ENCODE measurements around the gene BRINP3.

The BRINP3 gene

GRCh38 chr1:190452272-190452848 is 25.3 kb downstream of the BRINP3 start:
- no peak for DNase-seq (ENCODE audit: low read depth in 2 of 2)

GRCh38 chr1:190444464-190444863 is 33.2 kb downstream of the BRINP3 start:
- DNase-seq (ENCODE audit: low read depth in 2 of 2): no peak

DNA sequence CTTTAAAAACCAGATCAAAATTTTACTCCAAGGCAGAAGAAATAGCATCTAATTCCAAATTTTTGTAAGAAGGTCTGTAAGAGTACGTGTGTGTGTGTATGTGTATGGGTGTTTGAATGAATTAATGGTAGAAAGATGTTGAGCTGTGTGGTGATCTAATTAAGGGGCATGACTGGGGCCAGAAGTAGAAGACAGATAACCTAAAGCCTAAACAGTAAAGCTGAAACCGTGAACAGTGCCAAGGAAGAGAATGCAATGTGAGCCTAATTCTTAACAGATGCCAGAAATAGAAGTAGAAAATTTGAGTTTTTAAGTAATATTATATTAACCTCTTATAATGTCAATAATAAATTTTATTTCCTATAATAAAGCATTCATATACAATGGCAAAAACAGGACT is 38.2 kb downstream of the BRINP3 start:
- no peak for DNase-seq (ENCODE audit: low read depth in 2 of 2)

DNA sequence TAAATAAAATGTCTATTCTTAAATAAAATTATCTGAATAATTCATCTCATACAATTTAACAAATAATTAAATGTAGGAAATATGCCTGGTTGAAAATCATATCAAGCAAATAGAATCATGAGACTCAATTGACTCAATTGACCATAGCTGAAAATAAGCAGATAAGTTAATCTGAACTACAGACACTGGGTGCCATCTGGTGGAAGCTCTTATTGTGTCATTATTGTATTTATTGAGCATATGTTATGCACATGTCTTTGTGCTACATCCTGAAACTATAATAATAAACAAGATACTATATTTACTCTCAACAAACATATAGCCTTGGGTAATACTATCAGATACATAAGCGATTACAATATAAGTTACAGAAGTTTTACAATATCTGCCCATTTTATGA is 41.0 kb downstream of the BRINP3 start:
- DNase-seq (ENCODE audit: low read depth in 2 of 2): no peak

DNA sequence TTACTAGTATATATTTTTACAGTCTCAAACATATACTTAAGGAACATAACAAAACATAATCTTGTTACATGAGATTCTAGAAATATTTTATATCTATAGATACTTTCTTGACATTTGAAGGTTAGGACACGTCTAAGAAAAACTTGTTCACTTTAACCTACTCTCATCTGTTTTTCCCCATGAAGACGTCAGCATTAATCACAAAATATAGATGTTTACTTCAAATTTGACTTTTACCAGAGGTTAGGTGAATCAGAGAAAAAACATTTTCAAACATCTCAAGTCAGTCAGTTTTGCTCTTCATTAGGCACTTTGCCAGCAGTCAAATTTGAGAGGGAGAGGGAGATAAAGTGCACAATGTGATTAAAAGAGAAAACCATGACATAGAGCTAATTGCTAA is 47.7 kb downstream of the BRINP3 start:
- DNase-seq (ENCODE audit: low read depth in 2 of 2): no peak

DNA sequence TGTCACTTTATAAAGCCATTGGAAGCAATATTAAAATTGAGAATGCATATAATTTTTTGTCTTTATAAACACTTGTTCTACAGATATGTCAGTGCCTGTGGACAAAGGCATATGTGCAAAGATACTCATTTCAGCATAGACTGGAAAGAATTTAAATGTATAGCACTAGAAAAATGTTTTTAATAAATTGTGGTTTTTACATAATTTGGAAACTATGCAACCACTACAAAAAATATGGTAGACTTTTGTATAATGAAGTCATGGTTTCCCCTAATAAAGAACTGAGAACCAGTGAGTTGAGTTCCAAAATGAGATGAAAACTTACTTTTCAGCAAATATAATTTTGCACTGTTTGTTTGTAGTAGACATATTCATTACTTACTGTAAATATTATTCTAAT is 48.5 kb downstream of the BRINP3 start:
- DNase-seq (ENCODE audit: low read depth in 2 of 2): no peak

DNA sequence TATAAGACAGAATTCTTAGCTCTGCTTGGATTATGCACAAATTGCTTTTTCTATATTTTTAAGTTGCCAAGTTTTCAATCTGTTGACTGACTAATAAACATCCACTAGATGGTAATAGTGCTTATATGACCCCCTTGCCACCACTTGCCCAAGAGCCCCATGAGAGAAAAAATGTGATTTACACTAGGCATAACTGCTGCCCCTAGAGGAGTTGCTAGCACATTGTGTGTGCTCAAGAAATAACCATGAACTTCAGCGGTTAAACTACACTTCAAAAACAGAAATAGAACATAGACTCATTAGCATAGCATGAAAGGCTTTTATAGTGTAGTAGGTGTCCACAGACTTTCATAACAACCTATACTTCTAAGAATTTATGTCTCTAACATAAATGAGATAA is 61.4 kb downstream of the BRINP3 start:
- no peak for DNase-seq (ENCODE audit: low read depth in 2 of 2)

DNA sequence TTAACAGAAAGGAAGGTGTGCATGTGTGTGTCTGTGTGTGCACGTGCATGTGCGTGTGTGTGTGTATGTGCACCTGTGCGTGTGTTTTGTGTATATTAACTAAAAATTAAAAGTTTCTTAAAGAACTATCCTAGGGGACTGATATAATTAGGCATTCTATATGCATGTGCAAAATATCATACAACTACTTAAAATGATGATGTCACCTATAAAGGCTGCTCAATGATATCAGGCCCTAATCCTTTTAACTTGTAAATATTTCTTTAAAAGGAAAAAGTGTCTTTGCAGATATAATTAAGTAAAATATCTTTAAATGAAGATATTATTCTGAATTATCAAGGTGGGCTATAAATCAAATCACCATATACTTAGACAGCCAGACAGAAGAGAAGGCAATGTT is 64.5 kb downstream of the BRINP3 start:
- no peak for DNase-seq (ENCODE audit: low read depth in 2 of 2)

DNA sequence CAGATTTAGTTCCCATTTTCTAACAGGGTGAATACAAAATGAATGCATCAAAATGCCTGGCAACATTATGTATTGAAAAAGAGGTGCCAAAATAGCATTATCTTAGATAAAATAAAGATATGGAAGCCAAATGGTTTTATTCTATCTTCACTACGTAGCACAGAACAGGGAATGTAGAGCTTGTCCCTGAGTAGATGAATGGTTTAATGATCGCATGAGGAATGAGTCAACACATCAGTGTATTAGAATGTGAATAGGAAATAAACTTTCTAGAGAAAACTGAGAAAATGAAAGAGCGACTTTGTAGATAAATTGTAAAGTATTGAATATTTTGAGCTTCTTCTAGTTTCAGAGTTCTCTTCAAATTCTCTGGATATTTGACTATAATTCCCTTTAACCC is 74.3 kb downstream of the BRINP3 start:
- no peak for DNase-seq (ENCODE audit: low read depth in 2 of 2)

- DNase-seq (ENCODE audit: low read depth in 2 of 2): no peak
These were observed 78.4 kb downstream of the BRINP3 start for GRCh38 chr1:190399233-190399632.

DNA sequence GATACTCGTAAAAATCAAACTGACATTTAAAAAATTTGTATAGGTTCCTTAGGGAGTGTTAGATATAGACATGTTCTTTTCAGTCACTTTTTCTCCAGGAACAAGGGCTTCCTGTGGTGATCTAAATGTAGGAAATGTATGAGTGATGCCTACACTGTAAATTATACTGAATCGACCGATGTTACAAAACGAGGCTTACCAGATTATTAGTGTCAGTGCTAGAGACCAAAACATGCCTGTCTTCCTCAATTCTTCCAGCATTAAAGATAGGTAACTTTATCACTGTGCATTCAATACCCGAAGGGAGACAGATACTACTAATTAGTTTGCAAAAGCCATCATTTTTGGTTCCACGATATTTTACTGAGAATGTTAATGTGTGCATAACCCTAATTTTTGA is 86.1 kb downstream of the BRINP3 start:
- DNase-seq (ENCODE audit: low read depth in 2 of 2): no peak

- no peak for DNase-seq (ENCODE audit: low read depth in 2 of 2)
These were observed 99.7 kb downstream of the BRINP3 start for GRCh38 chr1:190377991-190378390.

GRCh38 chr1:190377294-190377693 is 100.4 kb downstream of the BRINP3 start:
- no peak for DNase-seq (ENCODE audit: low read depth in 2 of 2)

- no peak for DNase-seq (ENCODE audit: low read depth in 2 of 2)
These were observed 101.6 kb downstream of the BRINP3 start for GRCh38 chr1:190376044-190376443.

GRCh38 chr1:190373705-190374336 is 103.8 kb downstream of the BRINP3 start:
- no peak for DNase-seq (ENCODE audit: low read depth in 2 of 2)

GRCh38 chr1:190367200-190367599 is 110.5 kb downstream of the BRINP3 start:
- DNase-seq (ENCODE audit: low read depth in 2 of 2): no peak

GRCh38 chr1:190365283-190365682 is 112.4 kb downstream of the BRINP3 start:
- no peak for DNase-seq (ENCODE audit: low read depth in 2 of 2)

DNA sequence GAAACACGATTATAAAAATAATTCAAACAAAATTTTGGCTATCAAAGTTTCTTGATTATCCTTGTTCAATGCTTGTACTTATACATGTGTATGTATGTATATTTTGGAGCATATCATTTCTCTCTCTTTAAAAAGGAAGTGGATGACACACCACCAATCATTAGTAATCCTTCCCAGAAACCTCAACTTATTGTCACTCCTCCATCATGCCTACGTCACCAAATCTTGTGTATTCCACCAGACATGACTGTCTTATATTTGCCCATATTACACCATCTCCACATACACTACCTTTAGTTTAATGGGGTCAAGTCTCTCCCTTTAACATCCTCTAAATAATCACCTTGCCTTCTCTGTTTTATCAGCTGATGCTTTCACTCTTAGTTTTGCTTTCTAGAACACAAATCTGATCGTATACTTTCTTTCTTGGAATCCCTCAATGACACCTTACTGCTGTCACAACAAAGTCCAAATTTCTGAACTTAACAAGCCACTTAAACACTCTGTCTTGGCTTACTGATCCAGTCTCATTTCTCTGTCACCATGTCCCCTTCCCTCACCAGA is 124.0 kb downstream of the BRINP3 start:
- no peak for DNase-seq (ENCODE audit: low read depth in 2 of 2)

GRCh38 chr1:190344454-190344853 is 133.2 kb downstream of the BRINP3 start:
- no peak for DNase-seq (ENCODE audit: low read depth in 2 of 2)

GRCh38 chr1:190338829-190339228 is 138.8 kb downstream of the BRINP3 start:
- no peak for DNase-seq (ENCODE audit: low read depth in 2 of 2)

DNA sequence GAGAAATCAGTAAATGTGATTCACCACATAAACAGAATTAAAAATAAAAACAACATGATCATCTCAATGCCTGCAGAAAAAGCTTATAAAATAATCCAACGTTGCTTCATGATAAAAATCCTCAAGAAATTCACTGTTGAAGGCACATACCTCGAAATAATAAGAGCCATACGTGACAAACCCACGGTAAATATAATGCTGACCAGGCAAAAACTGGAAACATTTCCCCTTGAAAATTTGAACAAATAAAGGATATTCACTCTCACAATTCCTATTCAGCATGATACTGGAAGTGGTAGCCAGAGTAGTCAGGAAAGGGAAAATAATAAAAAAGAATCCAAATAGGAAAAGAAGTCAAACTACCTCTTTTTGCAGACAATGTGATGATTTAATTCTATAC is 148.8 kb downstream of the BRINP3 start:
- DNase-seq (ENCODE audit: low read depth in 2 of 2): no peak

DNA sequence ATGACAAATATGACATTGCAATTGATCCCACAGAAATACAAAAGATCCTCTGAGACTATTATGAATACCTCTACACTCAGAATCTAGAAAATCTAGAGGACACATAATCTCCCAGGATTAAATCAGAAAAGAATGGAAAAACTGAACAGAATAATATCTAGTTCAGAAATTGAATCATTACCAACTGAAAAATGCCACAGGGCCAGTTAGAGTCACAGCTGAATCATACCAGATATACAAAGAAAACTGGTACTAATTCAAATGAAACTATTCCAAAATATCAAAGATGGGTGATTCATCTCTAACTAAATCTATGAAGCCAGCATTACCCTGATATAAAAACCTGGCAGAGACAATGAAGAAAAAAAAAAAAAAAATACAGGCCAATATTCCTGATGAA is 149.3 kb downstream of the BRINP3 start:
- no peak for DNase-seq (ENCODE audit: low read depth in 2 of 2)

GRCh38 chr1:190327271-190327670 is 150.4 kb downstream of the BRINP3 start:
- DNase-seq (ENCODE audit: low read depth in 2 of 2): no peak

DNA sequence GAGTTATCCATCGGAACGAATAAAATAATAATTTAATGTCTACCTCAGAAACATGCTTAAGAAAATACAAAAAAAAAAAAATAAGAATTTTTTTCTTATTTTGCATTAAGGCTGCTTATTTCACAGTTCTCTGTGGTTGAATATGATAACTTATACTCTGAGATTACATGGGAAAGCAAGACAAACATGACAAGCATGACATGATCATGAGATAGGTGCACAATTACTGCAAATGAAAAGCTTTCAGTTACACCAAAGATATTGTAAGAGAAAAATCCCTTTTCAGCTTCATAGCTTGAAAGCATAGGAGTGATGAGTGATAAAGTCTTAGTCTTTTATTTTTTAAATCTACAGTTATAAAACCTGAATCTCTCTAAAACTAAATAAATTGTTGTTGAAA is 154.1 kb downstream of the BRINP3 start:
- no peak for DNase-seq (ENCODE audit: low read depth in 2 of 2)
